ENCODE data around the gene PCNX4.
A peak's percentile ranks its signal among the peaks of the same experiment; 100 is the strongest.

PCNX4 gene

DNA sequence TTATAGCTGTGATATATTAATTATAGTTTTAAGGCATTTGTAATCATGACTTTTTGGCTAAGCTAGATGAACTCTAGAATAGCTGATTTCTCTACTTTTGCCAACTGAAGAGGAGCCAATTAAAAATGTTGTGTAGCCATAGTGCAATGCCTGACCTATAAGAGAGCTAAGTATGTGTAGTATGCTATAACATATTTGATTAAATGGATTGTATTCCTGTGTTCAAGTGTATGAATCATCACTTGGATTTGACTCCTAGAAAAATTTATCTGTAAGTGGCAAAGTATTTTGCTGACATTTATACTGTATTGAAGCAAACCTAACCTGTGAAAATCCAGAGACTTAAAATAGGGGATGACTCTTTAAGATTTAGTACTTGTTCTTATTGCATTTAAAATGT lies 34.2 kb downstream of the PCNX4 start:
- H3K4me3 ChIP-seq (replicated peaks; ENCODE audit: low read depth, low read length): no peak overlapping the region
- TF ChIP-seq, protein P1, sequence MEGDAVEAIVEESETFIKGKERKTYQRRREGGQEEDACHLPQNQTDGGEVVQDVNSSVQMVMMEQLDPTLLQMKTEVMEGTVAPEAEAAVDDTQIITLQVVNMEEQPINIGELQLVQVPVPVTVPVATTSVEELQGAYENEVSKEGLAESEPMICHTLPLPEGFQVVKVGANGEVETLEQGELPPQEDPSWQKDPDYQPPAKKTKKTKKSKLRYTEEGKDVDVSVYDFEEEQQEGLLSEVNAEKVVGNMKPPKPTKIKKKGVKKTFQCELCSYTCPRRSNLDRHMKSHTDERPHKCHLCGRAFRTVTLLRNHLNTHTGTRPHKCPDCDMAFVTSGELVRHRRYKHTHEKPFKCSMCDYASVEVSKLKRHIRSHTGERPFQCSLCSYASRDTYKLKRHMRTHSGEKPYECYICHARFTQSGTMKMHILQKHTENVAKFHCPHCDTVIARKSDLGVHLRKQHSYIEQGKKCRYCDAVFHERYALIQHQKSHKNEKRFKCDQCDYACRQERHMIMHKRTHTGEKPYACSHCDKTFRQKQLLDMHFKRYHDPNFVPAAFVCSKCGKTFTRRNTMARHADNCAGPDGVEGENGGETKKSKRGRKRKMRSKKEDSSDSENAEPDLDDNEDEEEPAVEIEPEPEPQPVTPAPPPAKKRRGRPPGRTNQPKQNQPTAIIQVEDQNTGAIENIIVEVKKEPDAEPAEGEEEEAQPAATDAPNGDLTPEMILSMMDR (IDR thresholded peaks at IDR 0.05; ENCODE audit: low read length, missing control alignments): no peak
- no peak for DNase-seq (ENCODE audit: low read depth)

DNA sequence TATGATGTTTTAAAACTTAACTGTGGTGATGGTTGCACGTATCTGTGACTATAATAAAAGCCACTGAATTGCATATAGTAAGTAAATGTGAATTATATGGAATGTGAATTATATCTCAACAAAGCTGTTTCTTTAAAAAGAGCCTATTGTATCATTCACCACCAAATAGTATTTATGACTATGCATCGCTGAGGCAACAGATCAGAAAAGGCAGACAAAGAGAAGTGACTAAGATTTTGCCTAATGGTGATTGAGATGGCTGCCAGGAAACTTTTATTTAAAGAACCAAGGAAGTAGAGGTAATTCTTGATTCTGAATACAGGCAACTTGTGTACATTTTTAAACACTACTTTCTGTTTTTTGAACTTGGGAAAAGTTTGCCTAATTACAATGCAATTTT lies 41.8 kb downstream of the PCNX4 start:
- no peak overlapping the region for H3K4me3 ChIP-seq (replicated peaks; ENCODE audit: low read depth, low read length)
- TF ChIP-seq, protein P1 (IDR thresholded peaks at IDR 0.05; ENCODE audit: low read length, missing control alignments): no peak
- peak; percentile 11 for DNase-seq (ENCODE audit: low read depth)

DNA sequence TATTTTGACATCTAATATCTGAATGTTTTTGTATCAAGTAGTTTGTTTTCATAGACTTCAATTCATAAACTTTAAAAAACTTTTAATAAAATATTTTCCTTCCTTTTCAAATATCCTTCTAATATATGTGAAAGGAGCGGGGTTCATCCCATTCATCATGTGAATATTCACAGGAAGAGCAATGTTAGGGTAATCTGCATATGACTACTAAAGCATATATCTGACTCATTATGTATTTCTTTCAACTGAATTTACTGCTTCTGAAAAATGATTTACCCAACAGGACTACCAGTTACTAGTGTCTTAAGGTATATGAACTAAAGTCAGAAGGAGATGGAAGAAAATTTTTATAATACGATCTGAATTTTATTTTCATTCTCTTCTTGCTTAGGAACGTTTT lies 43.0 kb downstream of the PCNX4 start:
- no peak for DNase-seq (ENCODE audit: low read depth)
- no peak overlapping the region for H3K4me3 ChIP-seq (replicated peaks; ENCODE audit: low read depth, low read length)
- TF ChIP-seq, protein P1 (IDR thresholded peaks at IDR 0.05; ENCODE audit: low read length, missing control alignments): no peak

- H3K4me3 ChIP-seq (replicated peaks; ENCODE audit: low read depth, low read length): no peak overlapping the region
- TF ChIP-seq, protein P1 (IDR thresholded peaks at IDR 0.05; ENCODE audit: low read length, missing control alignments): no peak
- DNase-seq (ENCODE audit: low read depth): peak; percentile 91
These were observed 60.0 kb downstream of the PCNX4 start for GRCh38 chr14:60151715-60152114.

GRCh38 chr14:60153991-60154390 lies 62.3 kb downstream of the PCNX4 start:
- H3K4me3 ChIP-seq (replicated peaks; ENCODE audit: low read depth, low read length): no peak overlapping the region
- TF ChIP-seq, protein P1 (IDR thresholded peaks at IDR 0.05; ENCODE audit: low read length, missing control alignments): no peak
- no peak for DNase-seq (ENCODE audit: low read depth)

DNA sequence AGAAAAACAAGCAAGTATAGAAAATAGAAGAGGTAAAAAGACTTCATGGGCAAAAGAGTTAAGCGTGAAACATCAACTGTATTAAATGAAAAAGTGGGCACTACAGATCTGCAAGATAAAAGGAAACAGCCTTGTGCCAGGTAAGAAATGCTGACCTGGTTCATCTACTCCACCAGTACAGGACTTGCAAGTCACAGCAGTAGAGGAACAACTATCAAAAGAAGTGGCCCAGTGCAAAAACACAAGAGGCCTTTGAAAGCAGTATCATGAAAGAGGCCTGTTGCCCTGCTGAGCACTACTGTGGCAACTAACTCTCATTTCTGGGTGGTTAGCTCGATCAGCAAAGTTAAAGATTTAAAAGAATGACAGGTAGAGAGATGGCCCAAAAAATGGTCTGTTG lies 62.9 kb downstream of the PCNX4 start:
- H3K4me3 ChIP-seq (replicated peaks; ENCODE audit: low read depth, low read length): no peak overlapping the region
- DNase-seq (ENCODE audit: low read depth): no peak
- TF ChIP-seq, protein P1 (IDR thresholded peaks at IDR 0.05; ENCODE audit: low read length, missing control alignments): no peak

GRCh38 chr14:60160422-60160821 lies 68.7 kb downstream of the PCNX4 start:
- TF ChIP-seq, protein P1 (IDR thresholded peaks at IDR 0.05; ENCODE audit: low read length, missing control alignments): no peak

More at GRCh38 chr14:60160422-60160821, 68.7 kb downstream of the PCNX4 start:
- H3K4me3 ChIP-seq (replicated peaks; ENCODE audit: low read depth, low read length): no peak overlapping the region
- DNase-seq (ENCODE audit: low read depth): no peak

Data from fibroblast of pulmonary artery (primary cell).